SU-DHL-6 (cell line): ENCODE results near the gene KCTD18.

Experiments used
- H2AFZ ChIP-seq: fragments of 200-600 bp; sonication (generic); 2 replicates; pipeline ENCODE4 v1.6.1; 2014; ENCODE audit warnings: low read depth, mild to moderate bottlenecking, moderate library complexity, mixed read lengths, antibody characterized with exemption, low read length; ENCODE audit not compliant: severe bottlenecking
- H3F3A ChIP-seq: fragments of 200-600 bp; shearing (Covaris generic); 2 replicates; pipeline ENCODE4 v1.6.0; 2016; ENCODE audit warnings: antibody characterized with exemption, mild to moderate bottlenecking; ENCODE audit not compliant: insufficient read depth
- H3K27ac ChIP-seq: fragments of 200-600 bp; sonication (generic); 2 replicates; pipeline ENCODE4 v1.5.1; 2016; ENCODE audit warnings: low read depth, mild to moderate bottlenecking, low read length, moderate library complexity, mixed read lengths
- H3K27me3 ChIP-seq: fragments of 200-600 bp; sonication (generic), shearing (Covaris generic); 2 replicates; pipeline ENCODE4 v1.6.0; 2014; ENCODE audit warnings: mild to moderate bottlenecking, low read length
- H3K36me3 ChIP-seq: fragments of 200-600 bp; sonication (generic); 2 replicates; pipeline ENCODE4 v1.6.1; 2014; ENCODE audit warnings: mild to moderate bottlenecking, low read length, mixed read lengths
- H3K4me2 ChIP-seq: fragments of 300-600, 200-600 bp; shearing (Covaris generic), sonication (generic); 2 replicates; pipeline ENCODE4 v1.6.0; 2014; ENCODE audit warnings: low read length, low read depth, mild to moderate bottlenecking; ENCODE audit not compliant: poor library complexity, severe bottlenecking
- H3K4me3 ChIP-seq: fragments of 200-600 bp; sonication (generic); 2 replicates; pipeline ENCODE4 v1.5.1; 2014; ENCODE audit warnings: antibody characterized with exemption, low read length, mild to moderate bottlenecking, mixed read lengths; ENCODE audit not compliant: insufficient read depth, poor library complexity, severe bottlenecking
- H3K79me2 ChIP-seq: fragments of 200-600 bp; sonication (generic); 2 replicates; pipeline ENCODE4 v1.6.1; 2014; ENCODE audit warnings: mild to moderate bottlenecking, low read length, moderate library complexity; ENCODE audit not compliant: insufficient read depth
- H3K9ac ChIP-seq: fragments of 200-600 bp; sonication (generic); 2 replicates; pipeline ENCODE4 v1.7.0; 2014; ENCODE audit warnings: mild to moderate bottlenecking, low read length
- H3K9me2 ChIP-seq: fragments of 200-600 bp; sonication (generic); replicated peaks from 2 replicates; pipeline ENCODE4 v1.6.1; 2014; ENCODE audit warnings: low read length; ENCODE audit not compliant: insufficient read depth
- H3K9me3 ChIP-seq: fragments of 200-600 bp; sonication (generic); 2 replicates; pipeline ENCODE4 v1.6.1; 2014; ENCODE audit warnings: low read length, mixed read lengths; ENCODE audit not compliant: insufficient read depth
- H4K20me1 ChIP-seq: fragments of 200-600 bp; sonication (generic); 2 replicates; pipeline ENCODE4 v1.6.1; 2014; ENCODE audit warnings: low read depth, mild to moderate bottlenecking, antibody characterized with exemption, low read length, moderate library complexity, mixed read lengths
- CTCF ChIP-seq: fragments of 200-600 bp; sonication (generic); IDR thresholded peaks from one replicate; pipeline ENCODE4 v1.5.1; 2017; ENCODE audit warnings: antibody characterized with exemption, mild to moderate bottlenecking, low read length, moderate library complexity; ENCODE audit not compliant: insufficient read depth, poor library complexity, severe bottlenecking
- EZH2phosphoT487 ChIP-seq: fragments of 200-600 bp; sonication (generic), shearing (Covaris generic); conservative IDR thresholded peaks from 2 replicates; pipeline ENCODE4 v1.6.1; 2018; ENCODE audit warnings: mild to moderate bottlenecking, antibody characterized with exemption, low read length, moderate library complexity, mixed read lengths

KCTD18 gene

GRCh38 chr2:200525882-200526651 is 16.2 kb upstream of the KCTD18 start, which contains the start of gene SGO2:
Gene SGO2, plus strand, starts transcription at chr2:200526207. Its CDS starts 6,769 bp downstream, at chr2:200532976.
- TF ChIP-seq EZH2phosphoT487: no peak
- TF ChIP-seq CTCF: no peak
- Histone ChIP-seq H3K36me3 (no peaks in the 10 kb centered on the region), H3K27ac (peak within 1 kb of the TSS; percentile 62), H3K4me2 (peak within 1 kb of the TSS; percentile 80), H3K9me2 (no peaks in the 10 kb centered on the region), H3K27me3 (no peaks in the 10 kb centered on the region), H3K4me3 (peak within 1 kb of the TSS; percentile 76), H3K9ac (peak within 1 kb of the TSS; percentile 81), H3F3A (no peaks in the 10 kb centered on the region), H3K79me2 (peaks cover 50% of the 10 kb centered on the region), H2AFZ (peak within 1 kb of the TSS; percentile 82), H3K9me3 (no peaks in the 10 kb centered on the region), H4K20me1 (no peaks in the 10 kb centered on the region)

GRCh38 chr2:200525551-200525881 is 15.6 kb upstream of the KCTD18 start:
- no peak for TF ChIP-seq CTCF
- no peak for TF ChIP-seq EZH2phosphoT487
- Histone ChIP-seq H3K4me2 (peak overlapping the region; percentile 80), H2AFZ (peak overlapping the region; percentile 66), H3F3A (no peaks in the 10 kb centered on the region), H3K27ac (peak overlapping the region; percentile 21; the same call in 1 of the 2 replicates), H3K9me3 (no peaks in the 10 kb centered on the region), H4K20me1 (no peaks in the 10 kb centered on the region), H3K36me3 (no peaks in the 10 kb centered on the region), H3K79me2 (peaks cover 44% of the 10 kb centered on the region), H3K9me2 (no peaks in the 10 kb centered on the region), H3K4me3 (peak overlapping the region; percentile 76), H3K9ac (peak overlapping the region; percentile 81), H3K27me3 (no peaks in the 10 kb centered on the region)

- Histone ChIP-seq H3K27ac (no peak overlapping the region), H3F3A (no peaks in the 10 kb centered on the region), H3K9ac (no peak overlapping the region), H3K4me2 (peak overlapping the region; percentile 80), H3K79me2 (peaks cover 40% of the 10 kb centered on the region), H3K27me3 (no peaks in the 10 kb centered on the region), H4K20me1 (no peaks in the 10 kb centered on the region), H2AFZ (peak overlapping the region; percentile 66), H3K36me3 (no peaks in the 10 kb centered on the region), H3K4me3 (no peak overlapping the region), H3K9me3 (no peaks in the 10 kb centered on the region), H3K9me2 (no peaks in the 10 kb centered on the region)
- no peak for TF ChIP-seq EZH2phosphoT487
- TF ChIP-seq CTCF: no peak
Observed at GRCh38 chr2:200525066-200525465, 15.2 kb upstream of the KCTD18 start.
